HG02938 (cell line): Measurements from ENCODE around the gene KDM5B.
"Not testable (repeated sequence)": the region's sequence is repeated elsewhere in the genome, so short reads cannot be mapped to it uniquely, and the experiment has no call there.

Source experiments
- ATAC-seq: cut with Tn5 transposase; IDR thresholded peaks from one replicate; pipeline ENCODE4 v1.9.1; 2021; ENCODE audit warnings: mild to moderate bottlenecking, moderate library complexity; ENCODE audit not compliant: unreplicated experiment

KDM5B gene

DNA sequence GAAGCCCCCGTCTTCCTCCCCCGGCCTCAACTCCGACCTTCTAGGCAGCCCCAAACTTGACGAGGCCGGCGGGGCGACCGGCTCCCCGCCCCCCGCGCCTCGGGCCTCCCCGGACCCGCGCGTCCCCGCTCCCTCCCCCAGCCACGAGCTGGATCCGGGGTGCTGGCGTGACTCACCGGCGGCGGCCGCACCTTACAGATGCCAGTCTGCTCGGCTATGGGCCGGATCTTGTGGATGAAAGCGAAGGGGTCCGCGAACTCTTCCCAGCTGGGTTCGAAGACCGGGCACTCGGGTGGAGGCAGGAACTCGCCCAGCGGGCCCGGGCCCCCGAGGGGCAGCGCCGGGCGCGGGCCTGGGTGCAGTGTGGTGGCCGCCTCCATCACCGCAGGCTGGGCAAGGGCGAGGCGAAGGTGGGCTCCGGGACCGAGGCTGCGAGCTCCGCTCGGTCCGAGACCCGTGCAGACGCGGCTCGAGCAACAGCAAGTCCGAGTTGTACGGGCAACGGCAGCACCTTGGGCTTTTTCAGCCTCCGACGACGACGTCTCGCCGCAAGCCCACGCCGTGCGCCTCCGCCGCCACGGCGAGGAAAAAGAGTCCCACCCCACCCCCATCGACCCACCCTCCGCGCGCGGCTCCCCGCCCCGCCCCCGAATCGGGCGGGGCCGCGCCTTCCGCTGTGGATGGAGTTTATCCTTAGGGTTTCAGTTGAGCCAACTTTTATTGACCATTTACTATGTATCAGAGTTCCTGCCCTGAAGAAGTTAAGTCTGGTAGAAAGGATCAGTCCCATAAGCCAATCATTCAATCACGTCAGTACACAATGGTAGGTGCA is at the start of gene KDM5B:
TSS of gene KDM5B (minus strand) at position 496 of the 832 bp plus-strand sequence. CDS start at position 380, 116 bp downstream.
- ATAC-seq = no peak

DNA sequence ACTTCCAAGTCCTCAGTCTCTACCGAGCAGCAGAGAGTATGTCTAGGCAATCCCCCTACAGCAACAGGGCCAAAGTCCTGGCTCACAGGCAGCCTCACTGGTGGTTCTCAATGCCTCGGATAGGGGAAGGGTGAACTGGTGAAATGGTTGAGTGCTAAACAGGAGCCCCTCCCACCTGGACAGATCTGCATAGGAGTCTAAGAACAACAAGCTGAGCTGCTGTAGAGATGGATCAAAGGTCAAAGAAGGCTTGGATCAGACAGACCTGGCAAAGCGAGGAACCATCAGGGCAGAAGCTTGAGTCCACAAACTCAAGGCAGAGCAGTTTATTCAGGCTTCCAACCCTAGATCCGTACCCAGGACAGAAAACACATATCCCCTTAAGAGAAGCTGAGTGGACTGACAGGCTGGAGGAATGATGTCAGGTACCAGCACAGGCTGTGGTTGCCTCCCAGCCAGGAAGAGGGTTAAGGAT is 49.0 kb upstream of the KDM5B start:
- ATAC-seq = no peak

DNA sequence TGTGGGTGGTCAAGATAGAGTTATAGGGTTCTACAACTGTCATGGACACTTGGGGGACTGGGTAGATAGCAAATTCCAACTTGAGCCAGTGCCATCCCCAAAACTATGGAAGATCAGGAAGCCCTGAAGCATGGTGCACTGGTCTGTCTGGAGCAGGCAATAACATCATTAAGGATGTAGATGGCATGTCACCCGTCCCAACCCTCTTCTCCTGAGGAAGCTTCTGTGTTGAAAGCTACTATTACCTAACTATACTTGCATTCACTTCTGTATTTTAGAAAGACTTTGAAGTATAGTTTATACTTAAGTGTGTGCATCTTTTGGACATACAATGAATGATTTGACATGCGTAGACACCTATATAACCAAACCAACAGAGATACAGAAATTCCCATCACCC is 47.8 kb upstream of the KDM5B start:
- ATAC-seq = no peak

DNA sequence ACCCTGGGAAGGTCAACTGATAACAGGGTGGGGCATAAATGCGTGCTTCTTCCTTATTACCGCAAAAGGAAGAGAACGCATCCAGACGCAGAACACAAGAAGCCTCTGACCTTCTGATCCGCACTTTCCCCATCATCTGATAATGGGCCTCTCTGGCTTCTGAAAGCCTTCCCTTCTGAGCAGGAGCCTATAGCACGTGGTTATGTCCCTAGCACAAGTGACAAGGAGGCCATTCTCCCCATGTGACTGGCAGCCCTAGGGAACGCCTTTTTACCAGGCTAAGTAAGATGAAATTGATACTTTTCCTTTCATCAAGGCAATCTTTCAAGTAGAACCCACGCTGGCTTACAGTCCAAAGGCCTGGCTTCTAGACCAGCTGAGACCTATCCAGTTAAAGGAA is 46.6 kb upstream of the KDM5B start:
- no peak for ATAC-seq

DNA sequence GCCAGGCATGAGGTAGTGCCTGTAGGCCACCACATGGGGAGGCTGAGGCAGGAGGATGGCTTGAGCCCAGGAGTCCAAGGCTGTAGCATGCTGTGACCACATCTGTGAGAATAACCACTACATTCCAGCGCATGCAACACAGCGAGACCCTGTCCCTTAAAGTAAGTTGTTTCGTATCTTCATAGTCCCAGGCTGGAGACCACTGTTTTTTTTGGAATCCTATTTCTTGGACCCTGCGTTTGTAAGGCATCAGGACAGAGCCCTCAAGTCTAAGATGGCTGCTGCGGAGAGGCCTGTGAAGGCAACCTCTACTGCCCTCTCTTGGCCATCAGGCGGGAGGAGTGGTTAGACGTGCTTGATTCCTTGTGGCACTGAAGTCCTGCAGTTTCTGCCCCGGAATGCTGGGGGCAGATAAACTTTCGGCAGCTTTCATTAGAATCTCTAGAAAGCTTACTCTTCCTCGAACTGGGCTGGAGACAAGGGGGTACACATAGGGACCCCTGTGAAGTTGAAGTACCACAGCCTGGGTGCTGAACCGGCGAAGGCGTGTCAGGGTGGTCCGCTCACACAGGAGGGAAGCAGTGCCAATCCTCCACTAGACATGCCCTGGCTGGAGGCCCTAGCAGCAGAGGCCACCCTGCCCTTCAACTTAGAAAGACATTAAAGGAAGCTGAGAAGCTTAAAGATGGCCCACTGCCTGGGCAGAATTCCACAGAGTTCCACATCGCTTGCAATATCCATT is 44.1 kb upstream of the KDM5B start:
- ATAC-seq = no peak

DNA sequence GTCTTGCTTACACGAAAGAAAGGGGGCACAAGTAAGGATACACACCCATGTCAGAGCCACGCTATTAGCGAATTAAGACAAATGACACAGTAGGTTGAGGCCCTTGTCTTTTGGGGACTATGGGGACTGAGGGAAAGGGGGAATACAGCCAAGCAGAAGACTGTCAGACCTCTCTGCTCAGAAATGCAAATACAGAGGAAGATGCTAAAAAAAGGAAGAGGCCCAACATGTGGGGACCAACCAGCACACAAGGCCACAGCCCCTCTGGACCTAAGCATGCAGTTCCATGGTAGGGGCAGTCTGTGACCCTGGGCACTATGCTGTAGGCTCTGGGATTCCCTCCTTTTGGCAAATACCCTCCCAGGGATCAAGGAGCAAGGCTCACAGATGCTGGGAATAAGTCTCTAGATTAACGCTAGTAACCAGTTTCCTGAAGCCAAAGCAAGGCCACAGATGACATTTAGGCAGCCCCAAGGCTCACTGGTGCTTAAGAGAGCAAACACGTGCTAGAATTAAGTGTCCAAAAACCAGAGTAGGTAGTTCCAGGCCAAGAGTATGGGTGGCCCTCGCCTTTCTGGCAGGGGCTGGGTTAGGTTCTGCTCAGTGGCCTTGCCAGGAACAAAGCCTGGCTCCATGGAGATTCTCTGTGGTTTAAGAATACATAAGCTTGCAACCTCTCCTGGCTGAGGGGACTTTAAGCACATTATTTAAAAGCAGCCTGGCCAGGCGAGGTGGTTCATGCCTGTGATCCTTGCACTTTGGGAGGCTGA is 42.6 kb upstream of the KDM5B start:
- no peak for ATAC-seq

DNA sequence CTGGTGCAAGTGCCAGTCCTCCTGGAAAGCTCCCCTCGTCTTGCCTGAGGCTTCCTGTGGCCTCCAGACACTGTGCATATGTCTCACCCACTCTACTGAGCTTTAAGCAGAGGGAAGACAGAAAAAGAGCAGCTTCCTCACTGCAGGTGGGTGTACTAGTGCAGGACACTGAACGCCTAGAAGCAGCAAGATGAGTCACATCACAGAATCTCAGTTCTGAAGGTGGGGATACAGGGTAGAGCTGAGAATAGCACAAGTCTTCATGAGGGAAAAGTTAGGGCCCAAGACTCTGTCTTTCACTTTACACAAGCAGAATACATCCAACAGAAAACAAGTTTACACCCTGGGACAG is 39.9 kb upstream of the KDM5B start:
- ATAC-seq = no peak

DNA sequence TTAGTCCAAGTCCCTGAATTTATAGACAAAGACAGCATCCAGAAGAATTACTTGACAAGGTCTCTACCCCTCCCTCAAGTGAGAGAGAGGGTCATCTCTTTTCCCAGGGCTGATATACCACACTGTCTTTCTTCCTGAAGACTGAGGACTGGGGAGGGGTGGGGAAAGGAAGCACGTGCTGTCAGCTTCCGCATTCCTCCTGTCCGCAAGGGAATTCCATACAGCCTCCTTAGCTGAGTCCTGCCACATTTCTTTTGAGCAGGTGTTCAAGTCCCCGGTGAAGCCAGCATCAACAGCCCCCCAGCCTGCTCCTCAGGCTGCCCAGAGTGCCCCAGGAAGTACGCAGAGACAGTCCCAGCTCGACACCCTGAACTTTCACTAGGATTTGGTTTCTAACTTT is 36.7 kb upstream of the KDM5B start:
- no peak for ATAC-seq

DNA sequence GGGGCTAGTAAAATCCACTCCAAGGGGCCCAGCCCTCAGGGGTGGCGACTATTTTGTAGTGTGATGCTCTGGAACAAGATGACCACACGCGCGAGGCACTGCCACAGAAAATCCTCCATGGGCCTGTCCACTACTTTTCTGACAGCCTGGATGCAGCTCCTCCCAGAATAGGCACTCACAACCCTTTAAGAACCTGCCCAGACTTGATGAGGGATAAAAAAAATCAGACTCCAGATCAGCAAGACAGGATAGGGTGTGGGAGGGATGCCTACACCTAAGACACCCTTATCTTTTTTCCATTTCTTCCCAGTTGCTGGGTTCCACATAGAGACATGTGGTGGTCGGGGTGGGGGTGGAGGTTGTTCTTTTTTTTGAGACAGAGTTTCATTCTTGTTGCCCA is 36.0 kb upstream of the KDM5B start:
- ATAC-seq = no peak

DNA sequence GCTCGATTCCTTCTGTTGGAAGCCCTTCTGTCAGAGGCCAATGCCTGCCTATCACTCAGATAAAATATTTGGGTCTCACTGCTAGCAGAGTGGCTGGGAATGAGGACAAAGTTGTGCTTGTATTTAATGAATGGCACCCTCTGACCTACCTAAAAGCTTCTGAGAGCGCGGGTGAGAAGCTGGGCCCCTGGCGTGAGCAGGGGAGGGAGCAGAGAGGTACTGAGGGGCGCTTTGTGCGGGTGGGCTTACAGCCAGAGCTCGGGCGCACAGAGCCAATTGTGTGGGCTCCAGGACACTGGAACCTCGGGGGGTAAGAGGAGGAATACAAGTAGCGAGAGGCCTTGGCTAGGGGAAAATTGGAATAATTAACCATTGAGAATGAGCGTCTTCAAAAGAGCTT is 34.9 kb upstream of the KDM5B start:
- no peak for ATAC-seq

DNA sequence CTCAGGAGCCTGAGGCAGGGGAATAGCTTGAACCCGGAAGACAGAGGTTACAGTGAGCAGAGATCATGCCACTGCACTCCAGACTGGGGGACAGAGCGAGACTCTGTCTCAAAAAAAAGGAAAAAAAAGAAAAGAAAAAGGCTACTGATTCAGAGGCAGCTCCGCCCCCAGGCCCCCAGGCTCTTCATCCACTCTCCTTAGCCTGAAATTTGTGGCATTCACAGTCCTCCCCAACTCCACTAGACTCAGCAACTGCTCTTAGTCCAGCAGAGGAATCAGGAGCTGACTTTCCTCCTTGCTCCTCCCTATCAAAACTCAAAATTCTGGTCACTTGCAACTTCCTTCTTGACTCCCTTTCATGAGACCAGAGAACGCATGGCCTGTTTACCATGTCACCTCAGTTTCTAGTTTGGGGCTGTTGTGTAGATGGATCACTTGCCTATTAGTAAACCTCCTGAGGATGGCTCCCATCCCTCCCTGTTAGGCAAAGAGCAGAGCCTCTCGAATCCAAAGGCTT is 29.6 kb upstream of the KDM5B start:
- ATAC-seq = no peak

DNA sequence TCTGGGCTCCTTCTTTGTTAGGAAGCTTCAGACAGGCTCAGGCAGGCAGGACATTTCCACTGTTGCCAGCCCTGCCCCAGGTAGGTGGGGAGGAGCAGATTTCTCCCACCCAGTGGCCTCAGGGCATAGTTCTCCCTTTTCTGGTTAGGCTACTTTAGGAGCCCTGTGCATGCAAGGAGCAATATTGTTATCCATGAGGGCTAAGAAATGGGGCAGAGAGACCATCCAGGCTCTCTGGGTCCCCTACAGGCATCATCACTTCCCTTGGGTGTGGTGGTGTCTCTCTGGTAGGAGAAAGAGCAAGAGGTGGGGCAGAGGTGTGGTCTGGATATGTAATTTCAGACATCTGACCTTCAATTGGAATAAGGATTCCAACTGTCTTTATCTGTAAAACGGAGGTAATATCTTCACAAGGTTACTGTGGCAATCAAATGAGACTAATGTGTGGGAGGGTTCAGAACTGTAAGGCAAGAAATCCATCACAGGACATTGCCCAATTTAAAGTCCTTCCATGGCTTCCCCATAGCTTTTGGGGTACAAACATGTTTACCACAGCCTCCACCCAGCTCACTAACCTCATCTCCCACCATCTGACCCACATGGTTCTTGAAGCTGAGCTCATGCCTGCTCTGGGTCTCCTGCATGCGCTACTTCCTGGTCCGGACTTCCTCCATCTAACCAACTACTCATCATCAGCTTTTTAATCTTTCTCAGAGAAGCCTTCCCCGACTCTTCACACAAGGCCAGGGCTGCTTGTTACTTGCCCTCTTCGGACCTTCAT is 28.6 kb upstream of the KDM5B start:
- ATAC-seq = no peak

DNA sequence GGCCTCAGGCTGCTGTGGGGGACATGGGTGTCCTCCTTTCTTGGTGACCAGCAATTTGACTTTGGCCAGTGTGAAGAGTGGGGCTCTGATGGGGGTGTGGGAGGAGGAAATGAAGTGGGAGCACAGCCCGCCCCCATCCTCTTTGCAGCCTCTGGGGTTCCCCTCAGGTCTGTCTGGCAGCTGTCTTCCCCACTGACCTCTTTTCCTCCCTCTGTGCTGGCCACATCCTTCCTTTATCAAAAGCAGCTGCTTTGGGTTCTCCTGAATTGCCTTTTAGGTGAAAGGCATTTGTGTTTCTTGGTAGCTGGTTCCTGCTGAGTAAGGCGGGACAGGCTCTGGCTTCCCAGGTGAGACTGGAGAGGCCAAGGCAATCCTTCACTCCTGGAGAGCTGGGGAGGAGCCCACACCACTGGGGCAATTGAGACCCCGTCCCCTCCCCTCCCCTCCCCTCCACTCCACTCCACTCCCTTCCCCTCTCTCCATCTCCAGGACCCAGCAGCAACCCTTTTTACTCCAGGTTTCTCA is 27.4 kb upstream of the KDM5B start:
- no peak for ATAC-seq

DNA sequence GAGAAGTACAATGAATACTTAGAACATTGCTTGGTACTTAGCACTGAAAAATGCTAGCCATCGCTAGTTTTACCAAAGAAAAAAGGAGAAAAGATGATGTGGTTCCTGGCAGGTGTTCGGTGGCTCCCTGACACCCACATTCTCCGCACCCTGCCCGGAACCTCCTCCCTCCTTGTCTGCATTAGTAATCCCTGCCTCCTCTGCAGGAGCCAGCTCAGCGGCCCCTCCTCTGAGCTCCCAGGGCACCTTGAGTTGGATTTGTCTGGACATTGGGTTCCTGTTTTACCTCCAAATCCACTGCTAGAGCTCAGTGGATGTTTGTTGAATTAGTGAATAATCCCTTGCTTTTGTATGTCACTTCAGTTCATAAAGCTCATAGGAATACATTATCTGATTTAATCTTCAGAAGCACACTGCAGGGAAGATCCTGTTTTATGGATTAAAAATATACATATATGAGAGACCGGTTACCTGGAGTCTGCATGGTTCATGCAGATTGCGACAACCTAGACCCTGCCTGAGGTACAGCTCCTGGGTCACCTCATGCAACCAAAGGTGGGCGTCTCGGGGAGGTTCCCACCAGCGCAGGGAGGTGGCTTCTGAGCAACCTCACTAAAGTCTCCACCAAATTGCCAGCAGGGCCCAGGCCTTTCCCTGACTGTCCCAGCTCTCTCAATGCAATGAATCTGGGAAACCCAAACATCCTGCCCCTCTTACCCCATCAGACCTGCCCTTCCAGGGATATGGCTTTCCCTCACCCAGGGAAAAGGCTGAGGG is 26.7 kb upstream of the KDM5B start:
- no peak for ATAC-seq

DNA sequence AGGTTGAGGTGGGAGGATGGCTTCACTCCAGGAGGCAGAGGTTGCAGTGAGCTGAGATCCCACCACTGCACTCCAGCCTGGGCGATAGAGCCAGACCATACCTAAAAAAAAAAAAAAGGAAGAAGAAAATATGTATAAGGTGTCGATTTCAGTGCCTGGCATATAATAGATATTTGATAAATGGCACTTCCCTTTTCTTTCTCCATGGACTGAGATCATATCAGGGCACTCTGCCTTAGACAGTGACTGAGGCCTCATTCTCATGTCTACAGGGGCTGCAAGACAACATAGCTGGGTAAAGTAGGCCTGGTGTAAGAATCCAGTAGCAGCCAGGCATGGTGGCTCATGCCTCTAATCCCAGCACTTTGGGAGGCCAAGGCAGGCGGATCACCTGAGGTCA is 23.7 kb upstream of the KDM5B start:
- no peak for ATAC-seq

DNA sequence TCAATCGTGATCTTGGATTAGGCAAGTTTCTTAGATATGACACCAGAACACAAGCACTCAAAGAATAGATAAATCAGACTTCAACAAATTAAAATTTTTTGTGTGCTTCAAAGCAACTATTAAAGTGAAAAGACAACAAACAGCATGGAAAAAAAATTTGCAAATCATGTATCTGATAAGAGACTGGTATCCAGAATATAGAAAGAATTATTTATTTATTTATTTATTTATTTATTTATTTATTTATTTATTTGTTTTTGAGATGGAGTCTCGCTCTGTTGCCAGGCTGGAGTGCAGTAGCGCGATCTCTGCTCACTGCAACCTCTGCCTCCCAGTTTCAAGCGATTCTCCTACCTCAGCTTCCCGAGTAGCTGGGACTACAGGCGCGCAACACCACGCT is 21.0 kb upstream of the KDM5B start:
- ATAC-seq = not testable (repeated sequence)

DNA sequence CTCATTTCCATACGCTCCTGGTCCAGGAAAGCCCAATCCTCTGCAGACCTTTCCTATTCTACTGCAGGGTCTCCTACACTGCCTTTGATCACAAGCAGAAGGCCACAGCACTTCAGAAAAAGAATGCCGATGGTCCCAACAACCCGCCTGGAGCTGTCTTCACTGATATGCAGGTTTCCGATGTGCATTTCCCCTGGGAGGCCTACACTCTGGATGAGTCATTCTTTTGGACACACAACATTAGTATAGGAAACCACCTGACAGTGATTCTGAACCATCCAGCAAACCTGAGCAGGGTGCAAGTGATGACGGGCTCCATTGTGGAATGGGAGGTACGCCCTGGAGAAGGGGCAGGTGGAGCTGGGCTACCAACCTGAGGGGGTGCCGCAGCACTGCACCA is 17.5 kb upstream of the KDM5B start:
- ATAC-seq = no peak

DNA sequence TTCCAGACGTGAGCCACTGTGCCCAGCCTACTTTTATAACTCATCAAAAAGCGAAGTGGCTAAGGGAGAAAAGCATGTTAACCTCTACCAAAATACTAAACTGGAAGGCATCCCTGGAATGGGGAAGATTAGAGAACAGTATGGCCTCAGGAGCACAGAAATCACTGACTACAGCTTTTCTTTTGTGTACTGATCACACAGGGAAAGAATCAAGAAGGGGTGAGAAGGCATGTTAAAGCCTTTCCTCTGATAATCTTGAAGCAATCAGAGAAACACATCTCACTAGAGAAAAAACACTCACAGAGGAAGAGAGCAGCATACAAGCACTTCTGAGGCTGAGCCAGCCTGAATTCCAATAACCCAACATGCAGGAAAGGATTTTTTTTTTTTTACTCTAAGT is 13.2 kb upstream of the KDM5B start:
- ATAC-seq = no peak

DNA sequence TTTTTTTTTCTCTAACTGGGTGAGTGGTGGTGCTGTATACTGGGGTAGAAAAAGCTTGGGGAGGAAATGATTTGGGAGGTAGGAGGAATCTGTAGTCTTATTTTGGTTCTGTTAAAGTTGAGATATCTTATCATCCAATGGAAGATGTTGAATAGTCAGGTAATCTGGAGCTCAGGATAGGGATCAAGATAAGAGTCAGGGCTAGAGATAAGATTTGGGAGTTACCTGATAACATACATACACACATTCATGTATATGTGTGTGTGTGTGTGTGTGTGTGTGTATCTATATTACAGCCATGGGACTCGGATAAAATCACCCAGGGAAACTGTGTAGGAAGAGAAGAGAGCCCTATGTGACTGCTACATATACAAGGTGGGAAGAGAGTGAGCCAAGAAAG is 10.6 kb upstream of the KDM5B start:
- ATAC-seq = no peak

DNA sequence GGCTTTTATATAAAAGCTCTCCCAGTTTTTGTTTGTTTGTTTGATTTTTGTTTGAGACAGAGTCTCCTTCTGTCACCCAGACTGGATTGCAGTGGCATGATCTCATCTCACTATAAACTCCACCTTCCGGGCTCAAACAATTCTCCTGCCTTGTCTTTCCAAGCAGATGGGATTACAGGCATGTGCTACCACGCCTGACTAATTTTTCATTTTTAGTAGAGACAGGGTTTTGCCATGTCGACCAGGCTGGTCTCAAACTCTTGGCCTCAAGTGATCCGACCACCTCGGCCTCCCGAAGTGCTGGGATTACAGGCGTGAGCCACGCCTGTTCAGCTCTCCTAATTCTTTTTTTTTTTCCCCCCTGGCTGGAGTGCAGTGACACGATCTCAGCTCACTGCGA is 6.9 kb upstream of the KDM5B start:
- ATAC-seq = no peak
